Stromal cell of bone marrow (primary cell): Measurements from ENCODE around the gene ELOVL6.
"Not testable (repeated sequence)": the region's sequence is repeated elsewhere in the genome, so short reads cannot be mapped to it uniquely, and the experiment has no call there.

Experiments used
- DNase-seq: peaks from one replicate; pipeline ENCODE4 v3.0.0-alpha.2; 2012; ENCODE audit warnings: low read depth

The ELOVL6 gene

GRCh38 chr4:110196871-110197528 lies 1.4 kb downstream of the ELOVL6 start:
- DNase-seq = no peak

- no peak for DNase-seq
Observed at GRCh38 chr4:110196206-110196870, 2.1 kb downstream of the ELOVL6 start.

- no peak for DNase-seq
Observed at GRCh38 chr4:110195561-110196205, 2.7 kb downstream of the ELOVL6 start.

- DNase-seq = peak; percentile 64
Observed at GRCh38 chr4:110193822-110194761, 4.3 kb downstream of the ELOVL6 start.

- not testable (repeated sequence) for DNase-seq
Observed at GRCh38 chr4:110193287-110193686, 5.1 kb downstream of the ELOVL6 start.

- no peak for DNase-seq
Observed at GRCh38 chr4:110190249-110190648, 8.2 kb downstream of the ELOVL6 start.

GRCh38 chr4:110188113-110188512 lies 10.3 kb downstream of the ELOVL6 start:
- DNase-seq = no peak

- no peak for DNase-seq
Observed at GRCh38 chr4:110184791-110185155, 13.6 kb downstream of the ELOVL6 start.

GRCh38 chr4:110184140-110184790 lies 14.2 kb downstream of the ELOVL6 start:
- no peak for DNase-seq

- DNase-seq = no peak
Observed at GRCh38 chr4:110183643-110184042, 14.8 kb downstream of the ELOVL6 start.

GRCh38 chr4:110183058-110183457 lies 15.4 kb downstream of the ELOVL6 start:
- DNase-seq = no peak

- no peak for DNase-seq
Observed at GRCh38 chr4:110181890-110182289, 16.5 kb downstream of the ELOVL6 start.

GRCh38 chr4:110175634-110176033 lies 22.8 kb downstream of the ELOVL6 start:
- DNase-seq = no peak

GRCh38 chr4:110172972-110173371 lies 25.4 kb downstream of the ELOVL6 start:
- no peak for DNase-seq

GRCh38 chr4:110171971-110172370 lies 26.4 kb downstream of the ELOVL6 start:
- DNase-seq = no peak

- no peak for DNase-seq
Observed at GRCh38 chr4:110170861-110171260, 27.6 kb downstream of the ELOVL6 start.

- peak; percentile 57 for DNase-seq
Observed at GRCh38 chr4:110165382-110166286, 32.8 kb downstream of the ELOVL6 start.

- no peak for DNase-seq
Observed at GRCh38 chr4:110164856-110165255, 33.6 kb downstream of the ELOVL6 start.

GRCh38 chr4:110164251-110164650 lies 34.2 kb downstream of the ELOVL6 start:
- DNase-seq = peak; percentile 31

- peak; percentile 67 for DNase-seq
Observed at GRCh38 chr4:110163327-110164069, 34.9 kb downstream of the ELOVL6 start.
